Measurements from ENCODE around the gene HBM. TPM values are rescaled to one million over a fixed set of nuclear protein-coding genes. Genes with fewer than 3 reads are reported as not detected.
"Not testable (repeated sequence)": the region's sequence is repeated elsewhere in the genome, so short reads cannot be mapped to it uniquely, and the experiment has no call there.

HBM gene
- total and polyA plus RNA-seq, 5 donors = not detected

- Histone ChIP-seq H3K4me3 (ENCODE audit: low read length) (no peak overlapping the region), H3K27ac (ENCODE audit: low read length) (no peak overlapping the region), H3K4me1 (ENCODE audit: control insufficient read depth, insufficient read depth, low read length) (no peaks in the 10 kb centered on the region), H3K9me3 (ENCODE audit: control insufficient read depth, low read length) (no peaks in the 10 kb centered on the region), H3K27me3 (ENCODE audit: control insufficient read depth, insufficient read depth) (no peaks in the 10 kb centered on the region)
- ATAC-seq (peak; percentile 15 to 27), DNase-seq (peak in 1 of 3 donors; percentile 50)
- 95% methylated on average over 34 of the region's 34 CpGs for WGBS
- intact Hi-C loops (cut with DNase I) = no loop called here
Measured at GRCh38 chr16:189604-190186, 23.9 kb downstream of the HBM start.

GRCh38 chr16:191831-192230 lies 26.1 kb downstream of the HBM start:
- ATAC-seq (no peak), DNase-seq (no peak)
- Histone ChIP-seq H3K4me1 (ENCODE audit: control insufficient read depth, insufficient read depth, low read length) (no peaks in the 10 kb centered on the region), H3K27ac (ENCODE audit: low read length) (no peak overlapping the region), H3K9me3 (ENCODE audit: control insufficient read depth, low read length) (no peaks in the 10 kb centered on the region), H3K4me3 (ENCODE audit: low read length) (no peak overlapping the region), H3K27me3 (ENCODE audit: control insufficient read depth, insufficient read depth) (no peaks in the 10 kb centered on the region)
- intact Hi-C loops (cut with DNase I) = no loop called here
- 88% methylated on average over 4 of the region's 4 CpGs for WGBS

GRCh38 chr16:192686-193085 lies 26.9 kb downstream of the HBM start:
- WGBS = 95% methylated on average over 11 of the region's 11 CpGs
- ATAC-seq = no peak
- H3K9me3 ChIP-seq (ENCODE audit: control insufficient read depth, low read length) = no peaks in the 10 kb centered on the region
- H3K27me3 ChIP-seq (ENCODE audit: control insufficient read depth, insufficient read depth) = no peaks in the 10 kb centered on the region
- H3K4me3 ChIP-seq (ENCODE audit: low read length) = no peak overlapping the region
- no peak overlapping the region for H3K27ac ChIP-seq (ENCODE audit: low read length)
- H3K4me1 ChIP-seq (ENCODE audit: control insufficient read depth, insufficient read depth, low read length) = no peaks in the 10 kb centered on the region
- intact Hi-C loops (cut with DNase I) = no loop called here
- no peak for DNase-seq

- intact Hi-C loops (cut with DNase I) = no loop called here
- WGBS = 91% methylated on average over 15 of the region's 15 CpGs
Measured at GRCh38 chr16:193441-193840, 27.7 kb downstream of the HBM start.

GRCh38 chr16:194516-194915 lies 28.7 kb downstream of the HBM start:
- H3K4me1 ChIP-seq (ENCODE audit: control insufficient read depth, insufficient read depth, low read length) = no peaks in the 10 kb centered on the region
- no peak for ATAC-seq
- WGBS = 94% methylated on average over 6 of the region's 6 CpGs
- no peaks in the 10 kb centered on the region for H3K27me3 ChIP-seq (ENCODE audit: control insufficient read depth, insufficient read depth)
- DNase-seq = no peak
- H3K4me3 ChIP-seq (ENCODE audit: low read length) = no peak overlapping the region
- H3K9me3 ChIP-seq (ENCODE audit: control insufficient read depth, low read length) = no peaks in the 10 kb centered on the region
- H3K27ac ChIP-seq (ENCODE audit: low read length) = no peak overlapping the region
- intact Hi-C loops (cut with DNase I) = no loop called here

More at GRCh38 chr16:193441-193840, 27.7 kb downstream of the HBM start:
- ATAC-seq (no peak), DNase-seq (no peak)
- no peak overlapping the region for H3K27ac ChIP-seq (ENCODE audit: low read length)
- H3K4me3 ChIP-seq (ENCODE audit: low read length) = no peak overlapping the region
- H3K4me1 ChIP-seq (ENCODE audit: control insufficient read depth, insufficient read depth, low read length) = no peaks in the 10 kb centered on the region
- no peaks in the 10 kb centered on the region for H3K27me3 ChIP-seq (ENCODE audit: control insufficient read depth, insufficient read depth)
- no peaks in the 10 kb centered on the region for H3K9me3 ChIP-seq (ENCODE audit: control insufficient read depth, low read length)

GRCh38 chr16:200388-200787 lies 34.6 kb downstream of the HBM start:
- ATAC-seq = no peak
- no peak overlapping the region for H3K27ac ChIP-seq (ENCODE audit: low read length)
- 90% methylated on average over 5 of the region's 5 CpGs for WGBS
- no peak for DNase-seq
- H3K4me3 ChIP-seq (ENCODE audit: low read length) = no peak overlapping the region
- no peaks in the 10 kb centered on the region for H3K9me3 ChIP-seq (ENCODE audit: control insufficient read depth, low read length)
- no peaks in the 10 kb centered on the region for H3K27me3 ChIP-seq (ENCODE audit: control insufficient read depth, insufficient read depth)
- intact Hi-C loops (cut with DNase I) = no loop called here
- no peaks in the 10 kb centered on the region for H3K4me1 ChIP-seq (ENCODE audit: control insufficient read depth, insufficient read depth, low read length)

GRCh38 chr16:203246-203645 lies 37.5 kb downstream of the HBM start:
- intact Hi-C loops (cut with DNase I) = no loop called here
- Histone ChIP-seq H3K27ac (ENCODE audit: low read length) (no peak overlapping the region), H3K9me3 (ENCODE audit: control insufficient read depth, low read length) (no peaks in the 10 kb centered on the region), H3K4me1 (ENCODE audit: control insufficient read depth, insufficient read depth, low read length) (no peaks in the 10 kb centered on the region), H3K27me3 (ENCODE audit: control insufficient read depth, insufficient read depth) (no peaks in the 10 kb centered on the region), H3K4me3 (ENCODE audit: low read length) (no peak overlapping the region)
- no peak for ATAC-seq
- WGBS = 98% methylated on average over 4 of the region's 4 CpGs
- DNase-seq = no peak

GRCh38 chr16:204046-204445 lies 38.3 kb downstream of the HBM start:
- H3K27ac ChIP-seq (ENCODE audit: low read length); H3K4me3 ChIP-seq (ENCODE audit: low read length); intact Hi-C loops (cut with DNase I); H3K4me1 ChIP-seq (ENCODE audit: control insufficient read depth, insufficient read depth, low read length); ATAC-seq; H3K9me3 ChIP-seq (ENCODE audit: control insufficient read depth, low read length); DNase-seq; H3K27me3 ChIP-seq (ENCODE audit: control insufficient read depth, insufficient read depth): not testable (repeated sequence)
- 93% methylated on average over 9 of the region's 9 CpGs for WGBS

GRCh38 chr16:209359-209758 lies 43.6 kb downstream of the HBM start:
- H3K9me3 ChIP-seq (ENCODE audit: control insufficient read depth, low read length); H3K27me3 ChIP-seq (ENCODE audit: control insufficient read depth, insufficient read depth); intact Hi-C loops (cut with DNase I); ATAC-seq; H3K27ac ChIP-seq (ENCODE audit: low read length); DNase-seq; H3K4me1 ChIP-seq (ENCODE audit: control insufficient read depth, insufficient read depth, low read length); H3K4me3 ChIP-seq (ENCODE audit: low read length): not testable (repeated sequence)
- 90% methylated on average over 4 of the region's 4 CpGs for WGBS

- intact Hi-C loops (cut with DNase I); H3K27ac ChIP-seq (ENCODE audit: low read length): not testable (repeated sequence)
Measured at GRCh38 chr16:211631-212180, 45.9 kb downstream of the HBM start.

GRCh38 chr16:212999-213398 lies 47.2 kb downstream of the HBM start:
- H3K27me3 ChIP-seq (ENCODE audit: control insufficient read depth, insufficient read depth) = no peaks in the 10 kb centered on the region
- DNase-seq = no peak
- no peak for ATAC-seq
- H3K27ac ChIP-seq (ENCODE audit: low read length) = no peak overlapping the region
- H3K4me3 ChIP-seq (ENCODE audit: low read length) = no peak overlapping the region
- no peaks in the 10 kb centered on the region for H3K4me1 ChIP-seq (ENCODE audit: control insufficient read depth, insufficient read depth, low read length)
- WGBS = 95% methylated on average over 3 of the region's 3 CpGs
- no peaks in the 10 kb centered on the region for H3K9me3 ChIP-seq (ENCODE audit: control insufficient read depth, low read length)
- intact Hi-C loops (cut with DNase I) = no loop called here

More at GRCh38 chr16:211631-212180, 45.9 kb downstream of the HBM start:
- not testable (repeated sequence) for H3K4me3 ChIP-seq (ENCODE audit: low read length); H3K4me1 ChIP-seq (ENCODE audit: control insufficient read depth, insufficient read depth, low read length); DNase-seq; H3K27me3 ChIP-seq (ENCODE audit: control insufficient read depth, insufficient read depth); H3K9me3 ChIP-seq (ENCODE audit: control insufficient read depth, low read length)
- ATAC-seq = peak; percentile 22 to 27
- 84% methylated on average over 14 of the region's 14 CpGs for WGBS
